HG03097 (cell line): ENCODE measurements around the gene ALDOC.
"Not testable (repeated sequence)": the region's sequence is repeated elsewhere in the genome, so short reads cannot be mapped to it uniquely, and the experiment has no call there.

Experiments used
- ATAC-seq: cut with Tn5 transposase; IDR thresholded peaks from one replicate; pipeline ENCODE4 v1.9.1; 2021; ENCODE audit not compliant: unreplicated experiment, low FRiP score

Gene ALDOC

DNA sequence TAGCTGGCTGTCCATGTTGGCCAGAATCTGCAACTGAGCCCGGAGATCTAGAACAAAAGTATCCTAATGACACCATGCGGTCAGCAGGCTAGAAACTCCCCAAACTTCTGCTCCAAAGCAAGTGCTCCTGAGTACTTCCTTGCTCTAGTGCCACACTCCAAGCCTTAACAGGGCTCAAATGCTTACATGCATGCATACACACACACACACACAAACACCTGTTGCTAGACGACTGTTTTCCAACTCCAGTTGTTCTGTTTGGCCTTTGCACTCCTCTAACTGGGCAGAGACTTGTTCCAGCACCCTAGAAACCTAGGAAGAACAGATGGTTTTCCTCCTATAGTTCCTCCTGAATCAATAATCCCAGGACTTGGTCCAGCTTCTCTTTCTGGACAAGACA, 7.7 kb upstream of the ALDOC start:
- ATAC-seq = no peak

GRCh38 chr17:28582513-28582912, 5.8 kb upstream of the ALDOC start:
- ATAC-seq = no peak

GRCh38 chr17:28580959-28581358, 4.3 kb upstream of the ALDOC start:
- no peak for ATAC-seq

DNA sequence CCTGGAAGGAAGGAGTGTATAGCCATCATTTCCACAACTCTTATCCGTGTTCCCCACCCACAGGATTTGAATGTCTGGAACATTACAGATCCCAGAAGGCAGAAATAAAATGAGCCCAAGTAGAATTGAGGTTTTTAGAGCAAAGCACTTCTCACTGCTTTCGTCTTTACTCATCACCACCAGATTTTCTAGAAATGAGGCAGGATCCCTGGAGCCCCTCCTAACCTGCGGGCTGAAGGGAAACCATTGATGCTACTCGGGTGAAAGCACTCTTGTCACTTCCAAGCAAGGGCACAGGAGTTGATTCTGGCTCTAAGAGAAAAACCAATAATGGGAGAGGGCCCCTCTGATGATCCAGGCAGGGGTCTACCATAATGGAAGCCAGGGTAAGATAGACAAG, 2.8 kb upstream of the ALDOC start:
- ATAC-seq = no peak

DNA sequence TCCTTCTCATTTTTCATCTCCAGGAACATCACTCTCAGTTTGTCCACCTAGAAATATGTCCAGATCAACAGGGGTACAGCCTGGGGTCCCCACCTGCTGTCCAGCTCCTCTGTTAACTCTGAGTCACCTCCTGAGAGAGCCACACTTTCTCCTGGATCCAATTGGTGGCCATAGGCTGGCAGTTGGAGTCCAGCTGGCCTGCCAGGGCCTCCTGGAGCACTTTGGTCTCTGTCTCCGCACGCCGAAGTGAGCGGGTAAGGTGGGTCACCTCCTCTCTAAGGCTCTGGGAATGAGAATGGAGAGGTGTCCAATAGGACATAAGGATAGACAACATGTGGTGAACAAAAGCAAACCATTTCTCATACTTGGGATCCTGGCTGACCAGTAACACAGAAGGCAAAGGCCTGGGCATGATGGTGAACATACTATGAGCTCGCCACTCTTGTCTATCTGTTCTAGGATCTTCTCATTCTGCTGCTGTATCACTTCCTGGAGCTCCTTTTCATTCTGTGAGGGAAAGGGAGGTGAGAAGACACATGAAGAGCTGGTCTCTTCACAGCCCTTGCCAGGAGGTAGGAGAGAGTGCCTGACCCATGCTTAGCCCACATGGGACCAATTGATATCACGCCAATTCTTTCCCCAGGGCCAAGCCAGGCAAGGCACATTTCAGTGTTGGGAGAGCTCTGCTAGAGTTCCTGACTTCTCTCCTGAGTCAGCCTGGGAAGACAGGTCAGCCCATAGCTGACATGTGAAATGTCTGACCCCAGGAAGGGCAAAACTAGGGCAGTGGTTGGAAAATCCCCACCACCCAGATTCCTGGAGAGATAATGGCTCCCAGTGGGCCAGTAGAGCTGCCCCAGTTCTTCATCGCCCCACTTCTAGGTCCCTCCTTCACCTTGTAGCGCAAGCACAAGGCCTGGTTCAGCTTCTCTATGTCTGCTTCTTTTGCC, 1.8 kb upstream of the ALDOC start:
- ATAC-seq = no peak

- no peak for ATAC-seq
Measured at GRCh38 chr17:28577466-28577824, 750 bp upstream of the ALDOC start.

GRCh38 chr17:28576016-28576415, 679 bp downstream of the ALDOC start:
- ATAC-seq = not testable (repeated sequence)

DNA sequence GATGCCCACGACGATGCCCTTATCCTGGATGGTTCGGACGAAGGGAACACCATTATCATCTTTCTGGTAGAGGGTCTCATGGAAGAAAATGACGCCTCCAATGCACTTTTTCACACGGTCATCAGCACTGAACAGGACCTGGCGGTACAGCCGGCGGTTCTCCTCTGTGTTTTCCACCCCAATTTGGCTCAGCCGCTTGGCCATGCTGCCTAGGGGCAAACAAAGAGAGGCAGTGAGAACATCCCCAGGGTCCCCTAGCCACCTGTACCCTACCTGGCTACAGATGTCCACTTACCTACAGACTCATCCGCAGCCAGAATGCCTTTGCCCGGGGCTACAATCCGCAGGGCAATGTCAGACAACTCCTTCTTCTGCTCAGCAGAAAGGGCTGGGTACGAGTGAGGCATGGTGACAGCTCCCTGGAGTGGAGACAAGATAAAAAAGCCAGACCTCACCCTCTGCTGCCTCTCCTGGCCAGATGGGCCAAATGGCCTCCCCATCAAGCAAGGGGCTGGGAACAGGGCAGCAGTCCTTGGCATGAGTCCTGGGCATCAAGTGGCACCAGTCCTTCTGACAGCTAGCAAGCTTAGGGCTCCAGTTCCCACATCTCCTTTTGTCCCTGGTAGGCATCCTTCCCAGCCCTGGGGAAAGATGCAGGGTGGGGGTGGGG, 1.4 kb downstream of the ALDOC start:
- ATAC-seq = no peak

DNA sequence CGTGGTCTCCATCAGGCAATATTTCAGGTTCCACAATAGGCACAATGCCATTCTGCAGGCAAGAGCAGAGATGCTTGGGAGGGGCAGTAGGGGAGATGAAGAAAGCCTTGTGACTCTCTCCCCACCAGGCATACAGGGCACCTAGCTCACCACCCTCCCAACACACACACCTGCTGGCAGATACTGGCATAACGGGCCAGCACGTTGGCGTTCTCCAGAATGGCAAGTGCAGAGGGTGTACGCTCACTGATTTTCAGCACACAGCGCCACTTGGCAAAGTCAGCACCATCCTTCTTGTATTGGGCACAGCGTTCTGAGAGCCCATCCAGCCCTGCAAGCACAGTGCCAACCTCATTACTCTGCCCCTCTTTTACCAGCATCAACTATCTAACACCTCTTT, 2.2 kb downstream of the ALDOC start:
- ATAC-seq = no peak

- no peak for ATAC-seq
Measured at GRCh38 chr17:28573966-28574480, 2.7 kb downstream of the ALDOC start.

DNA sequence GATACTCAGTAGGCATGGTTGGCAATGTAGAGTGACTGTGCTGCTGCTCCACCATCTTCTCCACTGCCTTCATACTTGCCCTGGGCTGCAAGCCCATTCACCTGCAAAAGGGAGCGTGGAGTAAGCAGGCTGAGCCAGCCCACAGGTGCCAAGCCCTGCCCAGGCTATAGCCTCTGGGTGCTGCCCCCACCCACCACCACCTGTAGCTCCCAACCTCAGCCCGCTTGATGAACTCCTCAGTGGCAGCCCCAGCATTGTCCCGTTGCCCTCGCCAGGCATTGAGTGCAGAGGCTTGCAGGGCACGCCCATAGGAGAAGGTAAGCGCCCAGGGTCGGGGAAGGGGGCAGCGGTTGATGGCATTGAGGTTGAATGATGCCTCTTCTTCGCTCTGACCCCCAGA, 3.2 kb downstream of the ALDOC start:
- ATAC-seq = no peak

- no peak for ATAC-seq
Measured at GRCh38 chr17:28573040-28573380, 3.7 kb downstream of the ALDOC start.

- no peak for ATAC-seq
Measured at GRCh38 chr17:28572259-28573039, 4.2 kb downstream of the ALDOC start.

DNA sequence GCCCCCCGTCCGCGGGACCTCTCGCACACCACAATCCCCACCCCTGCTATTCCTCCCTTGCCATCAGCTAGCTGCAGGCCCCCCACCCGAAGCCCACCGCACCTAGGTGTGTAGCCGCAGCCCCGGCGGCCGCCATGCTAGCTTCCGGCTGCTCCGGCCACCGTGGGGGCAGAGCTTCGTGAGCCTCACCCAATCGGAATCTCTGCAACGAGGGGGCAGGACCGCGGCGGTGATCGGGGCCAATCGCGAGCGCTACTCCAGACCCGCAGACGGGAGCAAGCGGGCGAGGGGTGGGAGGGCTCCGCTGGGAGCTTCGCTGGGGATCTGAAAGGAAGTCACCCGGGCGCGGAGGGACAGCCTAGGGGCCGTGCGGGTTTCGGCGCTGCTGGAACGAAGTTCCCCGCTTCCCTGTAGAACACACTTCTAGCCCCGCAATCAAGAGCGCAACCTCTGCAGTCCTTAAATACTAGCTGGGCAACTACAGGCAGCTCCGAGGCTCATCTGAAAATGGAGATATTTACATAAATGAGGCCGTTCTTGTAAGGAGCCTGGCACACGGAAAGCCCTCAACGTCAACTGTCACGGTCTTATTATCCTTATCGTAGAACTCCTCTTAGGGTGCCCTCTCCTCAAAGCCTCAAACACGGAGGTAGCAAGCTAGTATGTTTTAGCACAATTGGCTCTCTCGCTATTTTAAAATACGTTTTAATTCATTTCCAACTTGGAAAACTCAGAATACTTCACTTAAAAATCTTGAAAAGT, 5.2 kb downstream of the ALDOC start, which contains the start of gene PIGS:
Gene PIGS, minus strand, starts transcription at position 164 of the 762 bp plus-strand sequence. Its CDS starts 28 bp downstream, at position 136.
- peak; percentile 78 for ATAC-seq

DNA sequence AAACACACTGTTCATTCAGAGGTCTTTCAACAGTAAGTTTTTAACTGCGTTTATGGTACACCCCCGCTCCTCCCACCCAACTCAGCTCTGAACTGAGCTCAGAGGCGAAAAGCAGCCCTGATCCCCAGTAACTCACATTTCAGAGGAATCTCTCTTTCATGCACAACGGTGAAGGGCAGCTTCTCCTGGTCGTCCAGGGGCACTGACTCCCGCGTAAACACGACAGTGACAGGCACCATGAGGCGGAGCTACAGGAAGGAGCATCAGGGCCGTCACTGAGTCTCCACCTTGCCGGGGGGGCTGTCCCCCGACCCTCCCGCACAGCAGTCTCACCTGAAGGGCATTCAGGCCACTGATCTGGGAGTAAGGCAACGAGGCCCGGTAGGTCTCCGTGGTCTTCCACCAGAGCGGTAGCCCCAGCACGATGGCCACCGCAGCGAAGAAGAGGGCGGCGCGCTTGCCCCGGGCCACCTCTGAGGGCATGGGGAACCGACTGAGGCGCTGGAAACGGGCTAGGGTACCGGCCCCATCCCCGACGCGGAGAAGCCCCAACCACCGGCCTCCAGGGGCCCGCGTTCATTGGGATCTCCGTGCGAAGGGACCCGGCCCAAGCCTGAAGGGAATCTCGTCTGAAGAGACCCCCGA, 5.9 kb downstream of the ALDOC start:
- no peak for ATAC-seq

DNA sequence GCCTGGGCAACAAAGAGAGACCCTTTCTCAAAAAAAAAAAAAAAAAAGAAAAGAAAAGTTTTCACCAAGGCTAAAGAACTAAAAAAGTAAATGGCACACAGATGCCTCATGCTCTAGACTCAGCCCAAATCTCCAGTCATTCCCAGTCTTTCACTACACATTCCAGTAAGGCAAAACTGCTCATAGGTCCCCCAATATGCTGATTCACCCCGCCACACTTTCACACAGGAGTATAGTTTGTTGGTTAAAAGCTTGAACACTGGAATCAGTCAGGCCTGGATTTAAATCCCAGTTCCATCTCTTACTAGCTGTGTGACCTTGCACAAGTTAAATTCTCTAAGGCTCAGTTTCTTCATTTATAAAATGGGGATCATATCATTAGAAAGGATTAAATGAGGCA, 7.2 kb downstream of the ALDOC start:
- no peak for ATAC-seq

DNA sequence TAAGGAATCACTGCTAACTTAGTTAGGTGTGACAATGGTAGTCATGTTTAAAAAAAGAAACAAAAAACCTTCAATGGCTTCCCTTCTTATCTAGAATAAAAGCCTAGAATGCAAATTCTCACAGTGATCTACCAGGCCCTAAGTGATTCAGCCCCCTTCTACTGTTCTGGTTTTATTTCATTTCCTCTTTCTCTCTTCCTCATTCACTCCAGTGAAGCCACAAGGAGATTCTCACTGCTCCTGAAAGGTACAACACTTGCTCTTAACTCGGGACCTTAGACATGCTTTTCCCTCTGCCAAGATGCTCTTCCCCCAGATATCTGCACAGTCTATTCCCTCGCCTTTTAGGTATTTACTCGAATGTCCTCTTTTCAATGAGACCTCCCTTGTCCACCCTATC, 9.1 kb downstream of the ALDOC start:
- ATAC-seq = no peak

- no peak for ATAC-seq
Measured at GRCh38 chr17:28563475-28563874, 13.2 kb downstream of the ALDOC start.

DNA sequence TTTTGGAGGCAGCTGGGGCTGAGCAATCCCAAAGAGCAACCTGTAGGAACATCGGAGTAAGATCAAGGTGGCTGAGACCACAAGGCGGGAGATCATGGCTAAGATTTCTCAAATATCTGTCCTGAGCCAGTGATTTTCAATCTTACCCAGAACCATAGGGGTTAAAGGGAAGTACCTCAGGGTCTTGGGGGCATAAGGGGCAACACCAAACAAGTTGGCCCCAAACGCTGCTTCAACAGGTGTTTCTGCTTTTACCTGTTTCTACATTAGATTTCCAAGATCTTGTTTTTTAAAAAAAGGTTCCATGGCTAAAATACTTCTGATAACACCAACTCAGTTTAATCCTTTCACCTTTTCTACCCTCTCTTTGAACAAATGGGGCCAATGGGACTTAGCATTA, 21.7 kb downstream of the ALDOC start:
- ATAC-seq = no peak

- no peak for ATAC-seq
Measured at GRCh38 chr17:28554565-28554964, 22.1 kb downstream of the ALDOC start.
